HepG2 (cell line): Measurements from ENCODE around the gene NLGN2. TPM values are rescaled to one million over a fixed set of nuclear protein-coding genes. Genes with fewer than 3 reads are reported as not detected.

Experiments used
- ATAD3A ChIP-seq: sonication (generic); formaldehyde crosslinking; IDR thresholded peaks from 2 replicates; pipeline ENCODE4 v1.4.0; 2020; ENCODE audit warnings: missing genetic modification reagents
- CBX1 ChIP-seq: IDR thresholded peaks from one replicate; pipeline ENCODE4 v1.6.1; 2016; ENCODE audit warnings: antibody characterized with exemption, low read depth
- DMAP1 ChIP-seq: IDR thresholded peaks from 2 replicates; pipeline ENCODE4 v1.6.1; 2016
- EEA1 ChIP-seq: sonication (generic); formaldehyde crosslinking; IDR thresholded peaks from 2 replicates; pipeline ENCODE4 v1.5.1; 2020; ENCODE audit warnings: mild to moderate bottlenecking, missing genetic modification reagents, borderline replicate concordance
- JARID2 ChIP-seq: sonication (generic); formaldehyde crosslinking; IDR thresholded peaks from 2 replicates; pipeline ENCODE4 v1.8.1; 2023; ENCODE audit warnings: missing genetic modification reagents, inconsistent platforms; ENCODE audit not compliant: insufficient replicate concordance
- LCORL ChIP-seq, 2 experiments: fragments of 450-650 bp in 1 of 2; sonication (generic) in 1 of 2; formaldehyde crosslinking in 1 of 2; IDR thresholded peaks; 2 replicates each; pipeline versions ENCODE4 v1.5.0 to v1.6.1; 2017 to 2020; ENCODE audit warnings: antibody characterized with exemption in 1 of 2, missing genetic modification reagents in 1 of 2
- MBD4 ChIP-seq: IDR thresholded peaks from 2 replicates; pipeline ENCODE4 v1.6.1; 2012; ENCODE audit warnings: low read length, inconsistent platforms, borderline replicate concordance
- MTA3 ChIP-seq: sonication (generic); formaldehyde crosslinking; IDR thresholded peaks from 2 replicates; pipeline ENCODE4 v1.4.0; 2020; ENCODE audit warnings: missing genetic modification reagents
- PAX8 ChIP-seq: sonication (generic); formaldehyde crosslinking; IDR thresholded peaks from 2 replicates; pipeline ENCODE4 v1.8.0; 2022; ENCODE audit warnings: mild to moderate bottlenecking, missing genetic modification reagents, borderline replicate concordance
- RNF219 ChIP-seq: sonication (generic); formaldehyde crosslinking; IDR thresholded peaks from 2 replicates; pipeline ENCODE4 v1.5.0; 2020; ENCODE audit warnings: mild to moderate bottlenecking, missing genetic modification reagents
- ZNF446 ChIP-seq: sonication (generic); formaldehyde crosslinking; IDR thresholded peaks from 2 replicates; pipeline ENCODE4 v1.5.0; 2020; ENCODE audit warnings: mild to moderate bottlenecking, missing genetic modification reagents
- ZNF770 ChIP-seq: sonication (generic); formaldehyde crosslinking; IDR thresholded peaks from 2 replicates; pipeline ENCODE4 v1.5.0; 2020; ENCODE audit warnings: mild to moderate bottlenecking, missing genetic modification reagents
- polyA plus RNA-seq, 8 experiments: library from polyadenylated mRNA; depleted of rRNA in 3 of 8; stranded (reverse) in 7 of 8; unstranded in 1 of 8; fragments of >200 nt; fragmentation: Illumina TruSeq in 4 of 8; extraction: Trizol in 4 of 8; gene quantifications; 2 replicates each; pipeline versions ENCODE4 v1.2.1 to v1.2.3, GENCODE V29; 2011 to 2016; ENCODE audit warnings: low read depth in 4 of 8, missing spikeins in 1 of 8, mixed read lengths in 1 of 8; ENCODE audit not compliant: insufficient read depth in 1 of 8
- total RNA-seq, 5 experiments: library from RNA; depleted of rRNA; stranded (reverse); fragments of >200 nt; fragmentation: Illumina TruSeq; extraction: Trizol; gene quantifications; 2 replicates each; pipeline ENCODE4 v1.2.3, GENCODE V29; 2016; ENCODE audit warnings: low read depth in 1 of 5
- TF ChIP-seq, protein P1 (sequence below): sonication (generic); formaldehyde crosslinking; IDR thresholded peaks from 2 replicates; pipeline ENCODE4 v1.4.0; 2020; ENCODE audit warnings: missing genetic modification reagents, mild to moderate bottlenecking, borderline replicate concordance
- TF ChIP-seq, protein P2 (sequence below): sonication (generic); formaldehyde crosslinking; IDR thresholded peaks from 2 replicates; pipeline ENCODE4 v1.9.0; 2021; ENCODE audit warnings: missing genetic modification reagents, borderline replicate concordance

NLGN2 gene
- total and polyA plus RNA-seq, 2 of the 13 experiments (the other 11 are each of a cell fraction or from before 2014, with no cell fraction given), result 1.9 to 11.0 TPM

DNA sequence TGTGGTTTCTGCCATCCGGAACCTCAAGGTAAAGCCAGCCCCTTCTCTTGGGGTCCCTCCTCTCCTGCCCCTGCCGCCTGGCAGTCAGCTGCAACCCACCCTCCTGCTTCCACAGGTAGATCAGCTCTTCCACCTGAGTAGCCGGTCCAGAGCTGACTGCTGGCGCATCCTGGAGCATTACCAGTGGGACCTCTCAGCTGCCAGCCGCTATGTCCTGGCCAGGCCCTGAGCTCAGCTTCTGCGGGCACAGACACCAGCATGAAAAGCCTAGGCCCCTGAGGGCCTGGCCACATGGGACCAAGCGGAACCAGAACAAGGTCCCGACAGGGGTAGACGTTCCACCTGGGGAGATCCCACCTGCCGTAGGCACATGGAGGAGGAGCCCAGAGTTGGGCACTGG lies 18.8 kb upstream of the NLGN2 start (continued):
- TF ChIP-seq JARID2, result no peak
- TF ChIP-seq RNF219 (CRISPR knock-in tag), result no peak
- TF ChIP-seq LCORL (IDR thresholded peaks at IDR 0.05), result no peak
- no peak for TF ChIP-seq LCORL (CRISPR knock-in tag; IDR thresholded peaks at IDR 0.05)
- TF ChIP-seq ZNF446 (CRISPR knock-in tag), result no peak
- no peak for TF ChIP-seq EEA1 (CRISPR knock-in tag)
- TF ChIP-seq, protein P1, sequence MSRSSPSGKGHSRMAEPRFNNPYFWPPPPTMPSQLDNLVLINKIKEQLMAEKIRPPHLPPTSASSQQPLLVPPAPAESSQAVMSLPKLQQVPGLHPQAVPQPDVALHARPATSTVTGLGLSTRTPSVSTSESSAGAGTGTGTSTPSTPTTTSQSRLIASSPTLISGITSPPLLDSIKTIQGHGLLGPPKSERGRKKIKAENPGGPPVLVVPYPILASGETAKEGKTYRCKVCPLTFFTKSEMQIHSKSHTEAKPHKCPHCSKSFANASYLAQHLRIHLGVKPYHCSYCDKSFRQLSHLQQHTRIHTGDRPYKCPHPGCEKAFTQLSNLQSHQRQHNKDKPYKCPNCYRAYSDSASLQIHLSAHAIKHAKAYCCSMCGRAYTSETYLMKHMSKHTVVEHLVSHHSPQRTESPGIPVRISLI (CRISPR knock-in tag), result no peak
- TF ChIP-seq ZNF770 (CRISPR knock-in tag), result no peak
- TF ChIP-seq, protein P2, sequence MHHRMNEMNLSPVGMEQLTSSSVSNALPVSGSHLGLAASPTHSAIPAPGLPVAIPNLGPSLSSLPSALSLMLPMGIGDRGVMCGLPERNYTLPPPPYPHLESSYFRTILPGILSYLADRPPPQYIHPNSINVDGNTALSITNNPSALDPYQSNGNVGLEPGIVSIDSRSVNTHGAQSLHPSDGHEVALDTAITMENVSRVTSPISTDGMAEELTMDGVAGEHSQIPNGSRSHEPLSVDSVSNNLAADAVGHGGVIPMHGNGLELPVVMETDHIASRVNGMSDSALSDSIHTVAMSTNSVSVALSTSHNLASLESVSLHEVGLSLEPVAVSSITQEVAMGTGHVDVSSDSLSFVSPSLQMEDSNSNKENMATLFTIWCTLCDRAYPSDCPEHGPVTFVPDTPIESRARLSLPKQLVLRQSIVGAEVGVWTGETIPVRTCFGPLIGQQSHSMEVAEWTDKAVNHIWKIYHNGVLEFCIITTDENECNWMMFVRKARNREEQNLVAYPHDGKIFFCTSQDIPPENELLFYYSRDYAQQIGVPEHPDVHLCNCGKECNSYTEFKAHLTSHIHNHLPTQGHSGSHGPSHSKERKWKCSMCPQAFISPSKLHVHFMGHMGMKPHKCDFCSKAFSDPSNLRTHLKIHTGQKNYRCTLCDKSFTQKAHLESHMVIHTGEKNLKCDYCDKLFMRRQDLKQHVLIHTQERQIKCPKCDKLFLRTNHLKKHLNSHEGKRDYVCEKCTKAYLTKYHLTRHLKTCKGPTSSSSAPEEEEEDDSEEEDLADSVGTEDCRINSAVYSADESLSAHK (CRISPR knock-in tag), result no peak
- no peak for TF ChIP-seq ATAD3A (CRISPR knock-in tag)
- TF ChIP-seq PAX8 (CRISPR knock-in tag), result no peak
- no peak for TF ChIP-seq MTA3 (CRISPR knock-in tag)
- no peak for TF ChIP-seq DMAP1 (CRISPR knock-in tag)
- no peak for TF ChIP-seq MBD4
- no peak for TF ChIP-seq CBX1
